SK-N-MC (cell line): ENCODE data around the gene FAM53B.

Source experiments
- DNase-seq: peaks from one replicate; pipeline ENCODE4 v3.0.0-alpha.2; 2011; ENCODE audit warnings: low read depth, low spot score
- H3K27ac ChIP-seq: fragments of 200-600 bp; sonication (generic); 2 replicates; pipeline ENCODE4 v1.5.1; 2016; ENCODE audit warnings: mixed run types
- H3K36me3 ChIP-seq: fragments of 200-600 bp; sonication (generic); 2 replicates; pipeline ENCODE4 v1.6.1; 2017; ENCODE audit warnings: antibody characterized with exemption, low read length, mixed read lengths; ENCODE audit not compliant: insufficient read depth
- H3K4me3 ChIP-seq: fragments of 200-600 bp; sonication (generic); 2 replicates; pipeline ENCODE4 v1.5.1; 2016
- H3K9ac ChIP-seq: fragments of 200-600 bp; sonication (generic); 2 replicates; pipeline ENCODE4 v1.8.0; 2017; ENCODE audit warnings: mixed run types, mixed read lengths; ENCODE audit not compliant: insufficient read length
- H3K9me3 ChIP-seq: fragments of 200-600 bp; sonication (generic); 2 replicates; pipeline ENCODE4 v1.6.1; 2017; ENCODE audit warnings: low read depth, mild to moderate bottlenecking, antibody characterized with exemption, low read length, moderate library complexity, mixed read lengths
- EZH2 ChIP-seq: fragments of 200-600 bp; sonication (generic); IDR thresholded peaks from one replicate; pipeline ENCODE4 v1.6.1; 2017; ENCODE audit warnings: antibody characterized with exemption
- FOXP2 ChIP-seq: optimal IDR thresholded peaks from 2 replicates; pipeline ENCODE3; 2011; ENCODE audit warnings: mild to moderate bottlenecking, moderate library complexity; ENCODE audit not compliant: insufficient read depth; ENCODE audit errors: extremely low read length, control extremely low read depth
- POLR2AphosphoS5 ChIP-seq: IDR thresholded peaks from 2 replicates; pipeline ENCODE4 v1.6.1; 2012; ENCODE audit warnings: mild to moderate bottlenecking, low read depth, low read length, borderline replicate concordance

FAM53B gene

GRCh38 chr10:124607693-124608092 lies 136.5 kb downstream of the FAM53B start:
- TF ChIP-seq EZH2 (no peak), FOXP2 (no peak), POLR2AphosphoS5 (no peak)
- Histone ChIP-seq H3K36me3 (no peaks in the 10 kb centered on the region), H3K27ac (no peak overlapping the region)

DNA sequence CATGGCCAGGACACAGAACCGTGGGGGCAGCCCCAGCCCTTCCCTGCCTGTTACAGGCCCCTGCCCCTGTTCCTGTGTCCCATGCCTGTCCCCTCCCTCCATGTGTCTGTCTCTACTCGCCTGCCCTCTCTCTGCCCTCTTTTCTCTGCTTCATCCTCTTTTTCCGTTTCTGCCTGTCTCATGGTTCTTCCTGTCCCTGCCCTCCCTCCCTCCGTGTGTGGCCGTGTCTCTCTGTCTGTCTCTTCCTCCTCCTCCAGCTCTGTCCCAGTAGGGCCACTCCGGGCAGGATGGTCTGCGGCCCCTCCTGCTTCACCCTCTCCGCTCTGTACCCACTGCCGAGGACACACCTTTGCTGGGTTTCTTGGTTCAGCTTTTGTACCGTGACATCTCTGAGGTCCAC lies 137.4 kb downstream of the FAM53B start:
- H3K9me3 ChIP-seq: no peaks in the 10 kb centered on the region
- no peak overlapping the region for H3K4me3 ChIP-seq
- H3K9ac ChIP-seq: no peak overlapping the region
- TF ChIP-seq POLR2AphosphoS5 (no peak), FOXP2 (no peak), EZH2 (no peak)
- no peak for DNase-seq
- H3K36me3 ChIP-seq: no peaks in the 10 kb centered on the region
- no peak overlapping the region for H3K27ac ChIP-seq

More at GRCh38 chr10:124607693-124608092, 136.5 kb downstream of the FAM53B start:
- no peaks in the 10 kb centered on the region for H3K9me3 ChIP-seq
- H3K4me3 ChIP-seq: no peak overlapping the region
- DNase-seq: no peak
- no peak overlapping the region for H3K9ac ChIP-seq

GRCh38 chr10:124605856-124606812 lies 138.0 kb downstream of the FAM53B start:
- Histone ChIP-seq H3K9ac (no peak overlapping the region), H3K9me3 (no peaks in the 10 kb centered on the region), H3K27ac (no peak overlapping the region), H3K4me3 (no peak overlapping the region), H3K36me3 (no peaks in the 10 kb centered on the region)
- TF ChIP-seq EZH2 (no peak), POLR2AphosphoS5 (no peak), FOXP2 (no peak)
- no peak for DNase-seq

DNA sequence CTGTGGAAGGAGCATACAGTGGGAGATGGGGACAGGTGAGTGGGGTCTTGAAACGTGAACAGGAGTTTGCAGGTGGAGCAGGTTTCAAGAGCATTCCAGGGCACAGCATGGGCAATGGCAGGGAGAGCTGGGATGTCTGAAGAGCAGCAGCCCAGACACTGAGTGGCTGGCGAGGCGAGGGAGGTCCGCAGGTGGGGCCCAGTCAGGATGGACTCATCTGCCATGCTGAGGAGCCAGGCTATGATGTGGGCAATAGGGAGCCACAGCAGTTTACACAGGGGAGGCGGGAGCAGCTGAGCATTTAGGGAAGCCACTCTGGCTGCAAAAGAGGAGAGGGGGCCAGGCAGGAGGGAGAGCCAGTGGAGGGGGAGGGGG lies 138.7 kb downstream of the FAM53B start:
- Histone ChIP-seq H3K9ac (no peak overlapping the region), H3K4me3 (no peak overlapping the region), H3K9me3 (no peaks in the 10 kb centered on the region), H3K36me3 (no peaks in the 10 kb centered on the region), H3K27ac (no peak overlapping the region)
- no peak for DNase-seq
- TF ChIP-seq FOXP2 (no peak), EZH2 (no peak), POLR2AphosphoS5 (no peak)

DNA sequence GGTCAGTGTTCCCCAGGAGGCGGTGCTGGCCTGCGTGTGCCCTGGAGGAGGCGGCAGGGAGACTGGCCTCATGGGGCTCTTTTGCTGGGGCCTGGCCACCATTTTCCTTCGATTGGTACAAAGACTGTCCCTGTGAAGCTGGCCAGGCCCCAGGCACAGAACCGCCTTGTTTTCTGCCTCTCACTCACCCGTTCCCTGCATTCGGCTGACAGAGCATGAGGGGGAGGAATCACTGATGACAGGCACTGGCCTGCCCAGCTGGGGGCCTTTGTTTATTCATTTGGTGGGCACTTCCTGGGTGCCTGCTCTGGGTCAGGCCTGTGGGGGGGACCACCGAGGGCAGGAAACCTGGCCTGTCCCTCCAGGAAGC lies 139.2 kb downstream of the FAM53B start:
- Histone ChIP-seq H3K4me3 (no peak overlapping the region), H3K36me3 (no peaks in the 10 kb centered on the region), H3K9ac (no peak overlapping the region), H3K27ac (no peak overlapping the region), H3K9me3 (no peaks in the 10 kb centered on the region)
- no peak for TF ChIP-seq EZH2
- TF ChIP-seq FOXP2: no peak
- no peak for TF ChIP-seq POLR2AphosphoS5
- no peak for DNase-seq

DNA sequence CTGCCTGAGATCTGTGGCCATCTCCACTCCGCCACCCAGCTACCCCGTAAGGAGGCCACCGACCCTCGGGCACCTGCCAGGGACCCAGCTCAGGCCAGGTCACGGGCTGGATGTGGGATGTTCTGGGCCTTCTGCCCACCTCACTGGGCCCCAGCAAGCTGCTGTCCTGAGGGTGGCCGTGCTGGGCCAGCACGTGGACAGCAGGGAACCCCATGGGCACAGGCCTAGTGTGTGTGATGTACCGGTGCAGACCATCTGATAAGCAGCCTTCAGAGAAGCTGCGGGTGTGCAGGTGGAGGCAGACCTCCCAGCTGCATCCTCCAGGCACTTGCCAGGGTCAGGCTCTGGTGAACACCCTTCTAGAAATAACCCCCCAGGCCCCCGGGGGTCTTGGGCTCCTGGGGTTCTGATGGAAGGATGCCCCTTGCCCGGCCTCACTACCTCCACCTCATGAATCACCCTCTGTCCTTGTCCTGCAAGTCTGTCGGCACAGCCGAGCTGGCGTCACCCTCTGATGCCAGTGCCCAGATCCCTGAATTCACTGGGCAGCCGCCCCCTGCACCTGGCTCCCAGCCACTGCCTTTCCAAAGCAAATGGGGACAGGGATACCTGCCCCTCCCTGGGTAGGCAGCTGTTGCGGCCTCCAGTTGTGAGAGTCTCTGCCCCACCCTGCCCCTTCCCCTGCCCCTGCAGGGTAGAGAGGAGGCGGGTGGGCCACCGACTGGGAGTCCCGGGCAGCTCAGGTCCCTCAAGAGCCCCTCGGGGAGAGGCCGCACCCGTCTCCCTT lies 139.8 kb downstream of the FAM53B start:
- Histone ChIP-seq H3K9me3 (no peaks in the 10 kb centered on the region), H3K4me3 (no peak overlapping the region), H3K27ac (no peak overlapping the region), H3K36me3 (no peaks in the 10 kb centered on the region), H3K9ac (no peak overlapping the region)
- TF ChIP-seq FOXP2 (no peak), EZH2 (no peak), POLR2AphosphoS5 (no peak)
- DNase-seq: no peak

DNA sequence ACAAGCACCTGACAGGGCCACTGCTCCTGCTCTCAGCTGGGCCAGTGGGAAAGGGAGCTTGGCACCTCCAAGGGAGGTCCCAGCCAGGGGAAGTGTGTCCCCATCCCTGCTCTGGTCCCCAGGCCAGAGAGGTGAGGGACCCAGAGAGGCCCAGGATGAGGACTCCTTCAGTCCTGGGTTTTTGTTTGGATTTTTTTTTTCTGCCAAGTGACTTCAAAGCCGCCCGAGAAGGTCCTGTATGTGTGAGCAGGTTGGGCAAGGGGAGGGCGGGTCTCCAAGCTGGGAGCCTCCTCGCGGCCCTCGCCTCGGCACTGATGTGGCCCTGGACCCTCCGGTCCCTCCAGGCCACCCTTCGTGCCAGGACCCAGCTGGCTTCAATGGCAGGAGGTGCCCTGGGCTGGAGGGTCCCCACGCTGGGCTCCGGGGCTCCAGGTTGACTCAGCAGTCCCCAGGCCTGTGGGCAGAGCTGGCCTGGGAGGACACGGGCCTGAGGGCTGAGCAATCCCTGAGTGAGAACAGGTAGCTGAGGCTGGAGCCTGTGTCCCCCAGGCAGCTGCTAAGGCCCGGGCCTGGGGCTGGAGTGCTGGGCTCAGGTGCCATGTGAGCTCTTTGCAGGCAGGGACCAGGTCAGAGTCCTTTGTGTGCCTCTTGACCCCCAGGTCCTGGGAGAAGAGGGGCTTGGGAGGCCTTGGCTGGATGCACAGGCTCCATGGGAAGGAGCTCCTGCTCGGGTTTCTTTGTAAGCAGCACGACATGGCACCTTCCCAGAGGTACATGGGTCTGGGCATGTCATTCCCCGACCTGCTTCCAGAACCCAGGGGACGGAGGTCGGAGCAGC lies 140.6 kb downstream of the FAM53B start:
- DNase-seq: no peak
- no peak overlapping the region for H3K4me3 ChIP-seq
- H3K9me3 ChIP-seq: no peaks in the 10 kb centered on the region
- no peak overlapping the region for H3K27ac ChIP-seq
- H3K9ac ChIP-seq: no peak overlapping the region
- TF ChIP-seq EZH2 (no peak), FOXP2 (no peak), POLR2AphosphoS5 (no peak)
- no peaks in the 10 kb centered on the region for H3K36me3 ChIP-seq

DNA sequence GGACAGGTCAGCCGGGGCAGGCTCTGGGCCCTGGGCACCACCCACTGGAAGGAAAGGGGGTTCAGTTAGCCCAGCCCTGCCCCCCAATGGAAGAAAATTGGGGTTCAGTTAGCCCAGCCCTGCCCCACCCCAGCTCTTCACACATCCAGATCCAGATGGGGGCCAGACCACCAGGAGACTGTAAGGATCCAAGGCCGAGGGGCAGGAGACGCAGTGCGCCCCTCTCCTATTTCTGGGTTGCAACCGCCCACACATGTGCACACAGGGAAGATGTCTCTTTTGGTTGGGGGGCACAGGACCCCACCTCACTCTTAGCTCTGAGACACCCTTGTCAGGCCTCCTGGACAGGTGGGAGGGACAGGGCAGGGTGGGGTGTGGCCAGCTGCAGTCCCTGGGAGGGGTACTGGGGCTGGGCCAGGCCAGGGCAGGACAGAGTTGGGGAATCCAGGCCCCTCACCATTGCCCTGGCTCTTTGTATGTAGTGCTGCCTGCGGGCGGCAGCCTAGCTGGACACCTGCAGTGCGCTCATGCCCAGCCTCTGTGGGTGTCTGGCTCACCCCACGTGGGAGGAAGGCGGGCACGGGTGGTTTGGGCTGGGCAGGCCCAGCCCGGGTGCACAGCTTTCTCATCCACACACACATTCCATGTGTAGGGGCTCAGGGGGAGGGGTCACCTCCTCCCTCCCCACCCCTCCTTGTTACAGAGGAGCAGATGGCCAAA lies 141.4 kb downstream of the FAM53B start:
- no peak for DNase-seq
- Histone ChIP-seq H3K9ac (no peak overlapping the region), H3K27ac (no peak overlapping the region), H3K36me3 (no peaks in the 10 kb centered on the region), H3K9me3 (no peaks in the 10 kb centered on the region), H3K4me3 (no peak overlapping the region)
- TF ChIP-seq POLR2AphosphoS5 (no peak), FOXP2 (no peak), EZH2 (no peak)
